A673 (cell line): ENCODE data around the gene PXDN.

Experiments used
- EZH2 ChIP-seq: fragments of 200-600 bp; sonication (generic); IDR thresholded peaks from 2 replicates; pipeline ENCODE4 v1.6.1; 2017; ENCODE audit warnings: borderline replicate concordance, low read depth, mild to moderate bottlenecking, mixed read lengths, antibody characterized with exemption, low read length; ENCODE audit not compliant: poor library complexity, severe bottlenecking
- TF ChIP-seq, protein P1 (sequence below): fragments of 300-800, 200-600 bp; sonication (generic); conservative IDR thresholded peaks from 2 replicates; pipeline ENCODE4 v1.5.1; 2017; ENCODE audit warnings: low read depth, mild to moderate bottlenecking, antibody characterized with exemption, low read length, moderate library complexity, mixed read lengths

DNA sequence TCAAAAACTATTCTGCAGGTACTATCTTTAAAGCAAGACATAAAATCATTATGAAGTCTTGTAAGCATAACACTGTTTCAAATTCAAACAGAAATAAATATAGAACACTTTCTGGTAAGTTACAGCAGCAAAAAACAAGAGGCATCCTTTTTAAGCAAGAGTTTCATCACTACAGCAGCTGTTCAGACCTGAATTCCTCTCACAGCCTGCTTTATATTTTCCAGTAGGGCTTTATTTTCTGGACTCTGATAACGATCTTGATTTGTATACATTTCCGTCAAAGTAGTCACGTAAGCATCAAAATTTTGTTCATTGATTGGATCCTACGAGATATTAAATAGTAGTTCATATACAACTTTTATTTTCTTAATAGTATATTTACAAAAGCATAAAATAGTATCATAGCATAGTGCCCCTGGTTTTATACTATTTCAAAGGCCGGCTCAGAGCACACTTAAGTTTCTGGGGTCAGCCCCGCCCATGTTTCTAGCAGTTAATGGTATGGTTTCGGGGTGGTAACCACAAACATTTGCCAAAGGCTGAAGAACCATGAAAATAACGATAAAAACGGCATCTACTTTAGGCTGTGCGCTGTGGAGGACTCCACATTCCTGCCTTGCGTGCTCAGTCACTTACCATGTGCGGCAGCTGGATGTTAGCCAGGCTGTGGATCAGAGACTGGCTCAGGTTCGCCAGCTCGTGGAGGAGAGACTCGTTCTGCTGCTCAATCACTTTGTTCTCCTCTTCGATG, 47.5 kb upstream of the PXDN start:
- no peak for TF ChIP-seq EZH2
- TF ChIP-seq, protein P1, sequence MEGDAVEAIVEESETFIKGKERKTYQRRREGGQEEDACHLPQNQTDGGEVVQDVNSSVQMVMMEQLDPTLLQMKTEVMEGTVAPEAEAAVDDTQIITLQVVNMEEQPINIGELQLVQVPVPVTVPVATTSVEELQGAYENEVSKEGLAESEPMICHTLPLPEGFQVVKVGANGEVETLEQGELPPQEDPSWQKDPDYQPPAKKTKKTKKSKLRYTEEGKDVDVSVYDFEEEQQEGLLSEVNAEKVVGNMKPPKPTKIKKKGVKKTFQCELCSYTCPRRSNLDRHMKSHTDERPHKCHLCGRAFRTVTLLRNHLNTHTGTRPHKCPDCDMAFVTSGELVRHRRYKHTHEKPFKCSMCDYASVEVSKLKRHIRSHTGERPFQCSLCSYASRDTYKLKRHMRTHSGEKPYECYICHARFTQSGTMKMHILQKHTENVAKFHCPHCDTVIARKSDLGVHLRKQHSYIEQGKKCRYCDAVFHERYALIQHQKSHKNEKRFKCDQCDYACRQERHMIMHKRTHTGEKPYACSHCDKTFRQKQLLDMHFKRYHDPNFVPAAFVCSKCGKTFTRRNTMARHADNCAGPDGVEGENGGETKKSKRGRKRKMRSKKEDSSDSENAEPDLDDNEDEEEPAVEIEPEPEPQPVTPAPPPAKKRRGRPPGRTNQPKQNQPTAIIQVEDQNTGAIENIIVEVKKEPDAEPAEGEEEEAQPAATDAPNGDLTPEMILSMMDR: no peak
